Breast epithelium (tissue), 4 donors: ENCODE data around the gene MYO9B. TPM values are rescaled to one million over a fixed set of nuclear protein-coding genes. Genes with fewer than 3 reads are reported as not detected.

ENCODE experiments used
- DNase-seq, 2 donors: peaks; one replicate each; pipeline ENCODE4 v3.0.0-alpha.2; 2019; ENCODE audit warnings: low spot score in 2 of 2
- H3K27ac ChIP-seq, 2 donors: fragments of 200-600 bp; sonication (generic) in 1 of 2; one replicate each; pipeline ENCODE4 v1.5.1; 2016 to 2019; ENCODE audit warnings: mild to moderate bottlenecking in 1 of 2
- H3K27me3 ChIP-seq, 2 donors: fragments of 200-600 bp; sonication (generic) in 1 of 2; one replicate each; pipeline versions ENCODE4 v1.5.1 to v1.6.0; 2017 to 2019; ENCODE audit warnings: control low read depth in 1 of 2, mild to moderate bottlenecking in 1 of 2
- H3K36me3 ChIP-seq: fragments of 200-600 bp; one replicate; pipeline ENCODE4 v1.5.1; 2019
- H3K4me1 ChIP-seq, 2 donors: fragments of 200-600 bp; sonication (generic); one replicate each; pipeline ENCODE4 v1.5.1; 2016 to 2019; ENCODE audit warnings: control low read depth in 1 of 2
- H3K4me3 ChIP-seq, 3 donors: fragments of 200-600 bp; sonication (generic); 1 replicate in 2 of 3; 2 replicates in 1 of 3; pipeline ENCODE4 v1.5.1; 2016 to 2019; ENCODE audit warnings: mild to moderate bottlenecking in 3 of 3, moderate library complexity in 2 of 3
- H3K9me3 ChIP-seq, 2 donors: fragments of 200-600 bp; sonication (generic) in 1 of 2; one replicate each; pipeline ENCODE4 v1.5.1; 2016 to 2019; ENCODE audit warnings: control low read depth in 1 of 2
- POLR2A ChIP-seq: fragments of 450-650 bp; IDR thresholded peaks from one replicate; pipeline ENCODE4 v1.6.1; 2016; ENCODE audit warnings: antibody characterized with exemption, mild to moderate bottlenecking, moderate library complexity
- POLR2AphosphoS5 ChIP-seq, 3 donors: sonication (generic); formaldehyde crosslinking; IDR thresholded peaks; one replicate each; pipeline ENCODE4 v1.6.1; 2017; ENCODE audit warnings: antibody characterized with exemption in 3 of 3
- intact Hi-C: fragments of 100-400 bp; cut with DNase I; formaldehyde crosslinking; loops from one replicate; pipeline ENCODE4 v1.15.1; 2023; ENCODE audit warnings: low total_unique reads
- total RNA-seq, 3 donors: library from RNA; depleted of rRNA; stranded (reverse); fragments of >200 nt; gene quantifications; one replicate each; pipeline ENCODE4 v1.1.0, GENCODE V29; 2016
- TF ChIP-seq, protein P1 (sequence below), 3 donors: fragments of 450-650 bp; IDR thresholded peaks; one replicate each; pipeline ENCODE4 v1.5.1; 2016 to 2017; ENCODE audit warnings: antibody characterized with exemption in 3 of 3, mild to moderate bottlenecking in 3 of 3, moderate library complexity in 3 of 3

MYO9B gene
- total RNA-seq, 3 donors from 2014 or later, result 76.0 to 79.5 (median 77.4) TPM

DNA sequence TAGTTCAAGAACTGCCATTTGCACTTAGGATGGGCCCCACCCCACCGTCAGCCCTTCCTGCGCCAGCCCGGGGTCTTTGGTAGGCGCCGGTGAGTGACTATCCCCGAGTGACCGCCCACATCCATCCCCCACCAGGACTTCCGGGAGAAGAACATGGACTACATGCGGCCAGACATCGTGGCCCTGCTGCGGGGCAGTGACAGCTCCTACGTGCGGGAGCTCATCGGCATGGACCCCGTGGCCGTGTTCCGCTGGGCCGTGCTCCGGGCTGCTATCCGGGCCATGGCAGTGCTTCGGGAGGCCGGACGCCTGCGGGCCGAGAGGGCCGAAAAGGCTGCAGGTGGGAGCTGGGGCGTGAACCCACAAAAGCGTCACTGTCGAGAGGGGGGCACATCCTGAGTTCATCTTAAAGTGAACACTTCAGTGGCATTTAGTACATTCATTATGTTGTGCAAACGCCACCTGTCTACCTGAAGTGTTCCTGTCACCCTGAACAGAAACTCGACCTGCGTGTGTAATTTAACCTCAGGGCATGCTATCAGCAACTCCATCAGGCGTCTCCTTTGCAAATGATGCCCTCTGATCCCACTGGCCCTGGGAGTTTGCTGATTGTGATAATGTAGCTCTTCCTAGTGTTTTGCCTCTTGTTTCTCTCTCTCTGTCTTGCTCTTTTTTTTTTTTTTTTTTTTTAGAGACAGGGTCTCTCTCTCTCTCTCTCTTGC lies 97.2 kb downstream of the MYO9B start:
- Histone ChIP-seq H3K27me3 (no peaks in the 10 kb centered on the region), H3K4me3 (no peak overlapping the region), H3K9me3 (no peaks in the 10 kb centered on the region), H3K27ac (no peak overlapping the region), H3K36me3 (peaks cover 10% of the 10 kb centered on the region), H3K4me1 (no peaks in the 10 kb centered on the region)
- TF ChIP-seq, protein P1, sequence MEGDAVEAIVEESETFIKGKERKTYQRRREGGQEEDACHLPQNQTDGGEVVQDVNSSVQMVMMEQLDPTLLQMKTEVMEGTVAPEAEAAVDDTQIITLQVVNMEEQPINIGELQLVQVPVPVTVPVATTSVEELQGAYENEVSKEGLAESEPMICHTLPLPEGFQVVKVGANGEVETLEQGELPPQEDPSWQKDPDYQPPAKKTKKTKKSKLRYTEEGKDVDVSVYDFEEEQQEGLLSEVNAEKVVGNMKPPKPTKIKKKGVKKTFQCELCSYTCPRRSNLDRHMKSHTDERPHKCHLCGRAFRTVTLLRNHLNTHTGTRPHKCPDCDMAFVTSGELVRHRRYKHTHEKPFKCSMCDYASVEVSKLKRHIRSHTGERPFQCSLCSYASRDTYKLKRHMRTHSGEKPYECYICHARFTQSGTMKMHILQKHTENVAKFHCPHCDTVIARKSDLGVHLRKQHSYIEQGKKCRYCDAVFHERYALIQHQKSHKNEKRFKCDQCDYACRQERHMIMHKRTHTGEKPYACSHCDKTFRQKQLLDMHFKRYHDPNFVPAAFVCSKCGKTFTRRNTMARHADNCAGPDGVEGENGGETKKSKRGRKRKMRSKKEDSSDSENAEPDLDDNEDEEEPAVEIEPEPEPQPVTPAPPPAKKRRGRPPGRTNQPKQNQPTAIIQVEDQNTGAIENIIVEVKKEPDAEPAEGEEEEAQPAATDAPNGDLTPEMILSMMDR (IDR thresholded peaks at IDR 0.05), result no peak
- TF ChIP-seq POLR2A (no peak), POLR2AphosphoS5 (IDR thresholded peaks at IDR 0.05) (no peak)
- intact Hi-C loops, result no loop called here
- no peak for DNase-seq

DNA sequence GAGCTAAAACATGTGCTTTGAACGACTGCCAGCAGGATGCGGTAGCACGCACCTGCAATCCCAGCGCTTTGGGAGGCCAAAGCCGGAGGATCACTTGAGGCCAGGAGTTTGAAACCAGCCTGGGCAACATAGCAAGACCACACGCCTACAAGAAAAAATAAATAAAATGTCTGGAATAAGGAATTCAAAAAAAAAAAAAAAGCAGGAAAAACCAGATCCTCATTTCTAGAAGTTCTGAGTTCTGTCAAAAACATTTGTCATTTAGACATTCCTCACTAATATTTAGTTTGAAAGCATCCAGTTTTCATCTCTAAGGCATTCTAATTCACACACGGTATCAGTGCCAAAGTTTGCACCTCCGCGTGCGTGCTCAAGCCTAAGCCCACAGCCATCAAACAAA lies 102.7 kb downstream of the MYO9B start:
- DNase-seq, result no peak
- no peak overlapping the region for H3K27ac ChIP-seq
- intact Hi-C loops, result loop anchor here (2.0 kb wide), 1 partner anchor 65 kb away; no protein-coding TSS in a partner anchor
- no peaks in the 10 kb centered on the region for H3K27me3 ChIP-seq
- TF ChIP-seq POLR2A (no peak), POLR2AphosphoS5 (IDR thresholded peaks at IDR 0.05) (no peak)
- TF ChIP-seq, protein P1 (IDR thresholded peaks at IDR 0.05), result no peak
- no peaks in the 10 kb centered on the region for H3K36me3 ChIP-seq
- no peaks in the 10 kb centered on the region for H3K4me1 ChIP-seq
- H3K4me3 ChIP-seq, result no peak overlapping the region
- no peaks in the 10 kb centered on the region for H3K9me3 ChIP-seq

DNA sequence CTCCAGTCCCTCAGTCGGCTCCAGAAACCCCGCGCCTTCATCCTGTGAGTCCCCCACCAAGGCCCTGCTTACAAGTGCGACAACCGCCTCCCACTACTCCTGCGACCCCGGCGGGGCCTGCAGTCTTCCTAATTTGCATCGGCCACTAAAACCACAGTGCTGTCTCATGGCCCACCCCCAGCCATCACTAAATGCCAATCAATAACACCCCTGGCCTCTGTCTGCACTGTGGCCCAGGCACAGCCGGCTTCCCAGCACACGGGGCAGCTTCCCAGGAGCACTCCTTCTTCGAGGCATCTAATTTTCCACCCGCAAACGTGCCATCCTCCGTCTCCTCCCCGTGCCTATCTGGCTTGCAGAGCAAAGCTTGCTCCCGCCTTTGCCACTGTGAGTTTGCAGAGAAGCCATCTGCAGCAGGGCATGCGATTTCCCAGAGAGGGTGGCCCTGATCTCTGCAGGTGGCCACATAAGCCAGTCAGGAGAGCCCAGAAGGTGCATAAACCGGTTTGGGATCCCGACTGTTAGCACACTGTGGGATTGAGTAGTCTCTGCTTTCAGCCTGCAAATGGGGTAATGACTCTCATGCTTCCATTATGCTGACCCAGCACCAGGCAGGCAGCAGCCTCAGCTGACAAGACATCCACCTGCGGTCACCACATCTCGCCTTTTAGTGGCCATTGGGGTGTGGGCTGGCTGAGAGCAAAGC lies 105.6 kb downstream of the MYO9B start:
- intact Hi-C loops, result loop anchor here (1.0 kb wide), 1 partner anchor 33 kb away; no protein-coding TSS in a partner anchor
- Histone ChIP-seq H3K4me1 (no peaks in the 10 kb centered on the region), H3K4me3 (no peak overlapping the region), H3K9me3 (no peaks in the 10 kb centered on the region), H3K27me3 (no peaks in the 10 kb centered on the region), H3K27ac (no peak overlapping the region), H3K36me3 (no peaks in the 10 kb centered on the region)
- TF ChIP-seq POLR2A (no peak), POLR2AphosphoS5 (IDR thresholded peaks at IDR 0.05) (no peak)
- TF ChIP-seq, protein P1 (IDR thresholded peaks at IDR 0.05), result no peak
- DNase-seq, result no peak

DNA sequence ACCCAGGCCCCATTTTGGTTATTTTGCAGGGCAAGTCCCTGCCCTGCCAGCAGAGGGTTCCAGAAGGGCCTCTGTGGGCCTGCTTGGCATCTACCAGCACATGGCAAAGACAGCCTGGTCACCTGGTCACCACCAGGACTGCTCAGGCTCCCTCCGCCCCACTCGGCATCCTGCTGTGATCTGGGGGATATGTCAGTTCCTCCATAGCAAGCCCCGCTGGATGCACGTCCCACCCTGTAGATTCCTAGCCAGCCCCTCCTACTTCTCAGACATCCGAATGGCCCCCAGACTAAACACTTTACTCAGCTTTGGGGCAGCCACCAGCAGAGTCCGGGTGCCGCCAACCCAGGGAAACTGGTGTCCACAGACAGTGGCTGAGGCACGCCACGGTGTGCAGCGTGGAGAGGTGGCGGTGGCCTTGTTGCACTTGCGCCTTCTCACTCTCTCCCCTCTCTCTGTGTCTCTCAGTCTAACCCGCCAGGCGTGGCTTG lies 107.7 kb downstream of the MYO9B start:
- no peak for DNase-seq
- Histone ChIP-seq H3K36me3 (no peaks in the 10 kb centered on the region), H3K27ac (no peak overlapping the region), H3K27me3 (no peaks in the 10 kb centered on the region), H3K4me1 (no peaks in the 10 kb centered on the region), H3K4me3 (no peak overlapping the region), H3K9me3 (no peaks in the 10 kb centered on the region)
- intact Hi-C loops, result no loop called here
- TF ChIP-seq POLR2A, result no peak
- TF ChIP-seq, protein P1 (IDR thresholded peaks at IDR 0.05), result no peak
- no peak for TF ChIP-seq POLR2AphosphoS5 (IDR thresholded peaks at IDR 0.05)

DNA sequence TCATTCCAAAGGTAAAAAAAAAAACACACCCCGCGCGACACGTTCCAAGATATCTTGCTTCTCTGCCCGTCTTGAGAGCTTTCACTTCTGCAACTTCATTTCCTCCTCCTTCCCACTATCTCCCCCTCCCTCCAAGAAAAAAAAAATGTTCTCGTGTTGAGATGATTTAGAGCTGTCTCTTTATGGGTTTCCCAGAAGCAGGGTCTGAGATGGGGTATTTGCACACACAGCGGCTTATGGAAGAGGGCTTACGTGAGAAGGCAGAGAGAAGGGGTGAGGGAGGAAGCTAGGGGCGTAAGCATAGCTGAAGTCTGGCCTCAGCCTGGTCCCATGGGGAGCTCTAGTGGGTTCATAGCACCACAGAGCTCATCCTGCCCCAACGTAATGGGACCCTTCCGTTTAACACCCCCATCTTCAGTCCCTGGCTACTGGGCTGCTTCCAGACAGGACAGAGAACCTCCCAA lies 108.3 kb downstream of the MYO9B start:
- Histone ChIP-seq H3K4me1 (no peaks in the 10 kb centered on the region), H3K4me3 (no peak overlapping the region), H3K27ac (no peak overlapping the region), H3K27me3 (no peaks in the 10 kb centered on the region), H3K9me3 (no peaks in the 10 kb centered on the region), H3K36me3 (no peaks in the 10 kb centered on the region)
- TF ChIP-seq, protein P1 (IDR thresholded peaks at IDR 0.05), result no peak
- TF ChIP-seq POLR2A (no peak), POLR2AphosphoS5 (IDR thresholded peaks at IDR 0.05) (no peak)
- DNase-seq, result no peak
- intact Hi-C loops, result no loop called here
